ENCODE results near the gene GIPR.
"Not testable (repeated sequence)": the region's sequence is repeated elsewhere in the genome, so short reads cannot be mapped to it uniquely, and the experiment has no call there.

GIPR gene

GRCh38 chr19:45667620-45668341 lies at the start of gene GIPR:
GIPR (plus strand) TSS chr19:45668221; CDS start chr19:45669521, 1,300 bp downstream.
- no peak for DNase-seq

GRCh38 chr19:45621389-45621788 lies 46.6 kb upstream of the GIPR start:
- no peak for DNase-seq

- DNase-seq: no peak
Measured at GRCh38 chr19:45621976-45622503, 46.0 kb upstream of the GIPR start.

GRCh38 chr19:45623984-45624383 lies 44.0 kb upstream of the GIPR start:
- no peak for DNase-seq

- not testable (repeated sequence) for DNase-seq
Measured at GRCh38 chr19:45628219-45628618, 39.8 kb upstream of the GIPR start.

GRCh38 chr19:45629704-45630103 lies 38.3 kb upstream of the GIPR start:
- DNase-seq: no peak

- no peak for DNase-seq
Measured at GRCh38 chr19:45630463-45630862, 37.6 kb upstream of the GIPR start.

- no peak for DNase-seq
Measured at GRCh38 chr19:45632468-45633196, 35.4 kb upstream of the GIPR start.

GRCh38 chr19:45636275-45636674 lies 31.7 kb upstream of the GIPR start:
- no peak for DNase-seq

GRCh38 chr19:45636902-45637301 lies 31.1 kb upstream of the GIPR start:
- DNase-seq: no peak

- DNase-seq: no peak
Measured at GRCh38 chr19:45637890-45638667, 29.9 kb upstream of the GIPR start.

- no peak for DNase-seq
Measured at GRCh38 chr19:45638930-45639729, 28.9 kb upstream of the GIPR start, which contains the start of gene EML2. EML2 (minus strand) TSS chr19:45639397; CDS start chr19:45639376, 21 bp downstream.

GRCh38 chr19:45640849-45641273 lies 27.2 kb upstream of the GIPR start:
- no peak for DNase-seq

- peak; percentile 50 for DNase-seq
Measured at GRCh38 chr19:45641274-45642105, 26.5 kb upstream of the GIPR start.

- peak; percentile 56 for DNase-seq
Measured at GRCh38 chr19:45643024-45643926, 24.7 kb upstream of the GIPR start.

GRCh38 chr19:45643927-45644771 lies 23.9 kb upstream of the GIPR start:
- DNase-seq: no peak

- no peak for DNase-seq
Measured at GRCh38 chr19:45645068-45645630, 22.9 kb upstream of the GIPR start.

- peak; percentile 52 for DNase-seq
Measured at GRCh38 chr19:45645631-45646344, 22.2 kb upstream of the GIPR start.
